HG03103 (cell line): ENCODE data around the gene SMNDC1.

ENCODE experiments used
- ATAC-seq: cut with Tn5 transposase; IDR thresholded peaks from one replicate; pipeline ENCODE4 v1.9.1; 2021; ENCODE audit warnings: low read depth; ENCODE audit not compliant: unreplicated experiment

The SMNDC1 gene

DNA sequence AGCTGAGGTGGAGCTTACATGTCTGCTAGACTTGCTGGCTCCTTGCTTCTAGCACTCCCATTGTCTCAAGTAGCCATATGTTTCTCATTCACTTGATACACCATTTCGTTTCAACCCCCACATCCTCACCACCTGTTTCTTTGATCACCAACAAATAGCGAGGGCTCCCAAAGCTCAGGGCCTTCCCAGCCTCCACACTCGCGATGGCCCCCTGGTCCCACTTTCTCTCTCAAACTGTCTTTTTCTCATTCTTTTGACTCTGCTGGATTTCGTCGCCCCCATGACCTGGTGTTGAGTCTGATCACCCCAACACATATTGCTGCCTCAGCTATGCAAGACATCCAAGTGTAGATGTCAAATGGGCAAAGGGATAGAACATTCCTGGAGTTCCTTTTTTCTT lies 26.0 kb upstream of the SMNDC1 start:
- no peak for ATAC-seq

- no peak for ATAC-seq
These were observed 22.7 kb upstream of the SMNDC1 start for GRCh38 chr10:110327262-110327914.

- ATAC-seq, result no peak
These were observed 21.8 kb upstream of the SMNDC1 start for GRCh38 chr10:110326351-110327032.

DNA sequence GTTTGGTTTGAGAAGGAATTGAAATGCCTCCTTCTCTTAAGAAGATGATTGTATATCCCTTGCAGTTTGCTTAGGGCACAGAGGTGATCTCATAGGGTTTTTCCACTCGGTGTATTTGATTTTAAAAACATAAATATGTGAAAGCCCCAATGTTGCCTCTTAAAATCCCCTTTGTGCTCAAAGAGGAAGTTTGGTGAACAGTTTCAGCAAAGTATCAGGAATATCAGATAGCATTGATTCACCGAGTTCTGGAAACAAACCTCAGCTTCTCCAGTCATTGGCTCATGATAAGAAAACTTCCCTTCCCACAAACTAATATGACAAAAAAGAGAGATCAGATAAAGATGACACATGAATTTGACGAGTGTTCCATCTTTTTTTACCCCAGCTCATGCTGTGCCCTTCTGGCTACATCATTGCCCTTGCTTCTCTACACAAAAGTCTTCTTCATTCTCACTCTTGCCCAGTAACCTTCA lies 20.1 kb upstream of the SMNDC1 start:
- ATAC-seq, result no peak

- ATAC-seq, result no peak
These were observed 19.6 kb upstream of the SMNDC1 start for GRCh38 chr10:110324201-110324804.

- no peak for ATAC-seq
These were observed 18.8 kb upstream of the SMNDC1 start for GRCh38 chr10:110323503-110323902.

DNA sequence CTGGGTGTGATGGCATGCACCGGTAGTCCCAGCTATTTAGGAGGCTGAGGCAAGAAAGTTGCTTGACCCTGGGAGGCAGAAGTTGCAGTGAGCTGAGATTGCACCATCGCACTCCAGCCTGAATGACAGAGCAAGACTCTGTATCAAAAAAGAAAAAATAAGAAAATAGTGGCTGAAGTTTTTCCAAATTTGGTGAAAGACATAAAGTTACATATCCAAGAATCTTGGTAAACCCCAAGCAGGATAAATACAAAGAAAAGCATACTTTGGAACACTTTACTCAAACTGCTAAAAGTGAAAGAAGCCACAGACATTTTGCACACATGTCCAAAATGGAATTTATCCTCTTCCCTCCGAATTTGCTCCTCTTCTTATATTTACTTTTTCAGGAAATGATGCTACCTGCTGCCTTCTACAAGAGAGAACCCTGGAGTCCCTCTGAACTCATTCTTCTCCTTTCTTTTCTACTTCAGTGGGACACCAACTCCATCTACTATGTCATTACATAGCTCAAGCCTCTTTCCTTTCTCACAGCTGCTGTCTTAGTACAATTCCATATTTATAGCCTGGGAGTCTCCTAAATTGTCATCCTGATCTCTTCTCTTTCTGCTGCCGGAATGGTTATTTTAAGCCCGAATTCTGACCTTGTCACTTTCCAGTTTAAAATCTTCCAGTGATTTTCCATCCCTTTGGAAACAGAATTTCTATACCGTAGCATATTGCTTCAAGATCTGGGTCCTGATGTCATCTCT lies 17.3 kb upstream of the SMNDC1 start:
- ATAC-seq, result no peak

DNA sequence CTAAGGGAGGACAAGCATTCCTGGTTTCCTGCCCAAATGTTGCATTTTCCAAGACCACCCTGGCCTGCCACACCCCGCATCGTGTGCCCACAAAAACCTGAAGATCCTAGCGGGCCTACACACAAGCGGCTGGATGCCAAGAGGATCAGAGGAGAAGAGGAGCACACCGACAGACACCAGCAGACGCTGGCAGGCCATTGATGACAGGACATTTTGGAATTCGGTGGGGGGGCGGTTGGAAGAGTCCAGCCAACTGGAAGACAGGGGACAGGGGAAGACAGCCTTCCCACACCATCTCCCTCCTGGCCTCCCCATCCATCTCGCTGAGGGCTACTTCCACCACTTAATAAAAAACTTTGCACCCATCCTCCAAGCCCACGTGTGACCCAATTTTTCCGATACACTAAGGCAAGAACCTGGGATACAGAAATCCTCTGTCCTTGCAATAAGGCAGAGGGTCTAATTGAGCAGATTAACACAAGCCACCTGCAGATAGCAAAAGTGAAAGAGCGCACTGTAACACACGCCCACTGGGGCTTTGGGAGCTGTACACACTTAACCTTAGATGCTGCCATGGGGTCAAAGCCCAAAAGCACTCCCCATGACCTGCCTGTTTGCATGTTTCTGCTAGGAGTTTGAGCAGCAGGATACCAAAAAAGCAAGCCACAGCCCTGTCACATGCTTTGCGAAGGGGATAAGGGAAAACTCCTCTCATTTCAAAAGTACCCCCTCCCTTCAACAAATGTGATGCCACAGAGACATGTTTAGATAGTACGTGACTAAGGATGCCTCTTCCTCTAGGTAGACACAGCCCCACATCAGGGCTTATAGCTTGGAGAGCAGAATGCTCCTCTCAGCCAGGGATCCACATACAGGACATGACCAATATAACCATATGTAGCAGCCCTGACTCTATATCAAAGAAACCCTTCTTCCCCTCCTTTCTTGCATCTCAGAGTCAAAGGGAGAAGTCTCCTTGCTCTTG lies 13.4 kb upstream of the SMNDC1 start:
- ATAC-seq, result no peak

DNA sequence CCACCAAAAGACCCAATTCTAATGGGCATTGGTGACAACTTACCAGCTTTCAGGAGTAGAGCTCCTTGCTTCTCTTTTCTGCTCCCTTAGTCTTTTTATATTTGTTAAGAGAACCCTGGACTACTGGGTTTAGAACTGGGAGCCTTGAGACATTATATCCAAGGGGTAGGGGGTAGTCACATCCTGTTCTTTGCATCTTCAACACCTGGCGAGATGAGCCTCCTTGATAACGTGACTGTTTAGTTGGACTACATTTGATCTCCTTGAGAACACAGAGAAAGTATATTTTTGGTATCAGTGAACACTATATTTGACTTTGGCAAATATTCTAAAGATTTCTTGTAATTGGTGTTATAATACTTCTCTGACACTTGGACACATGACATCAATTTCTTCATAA lies 9.0 kb upstream of the SMNDC1 start:
- ATAC-seq, result no peak

GRCh38 chr10:110312206-110312605 lies 7.5 kb upstream of the SMNDC1 start:
- no peak for ATAC-seq

DNA sequence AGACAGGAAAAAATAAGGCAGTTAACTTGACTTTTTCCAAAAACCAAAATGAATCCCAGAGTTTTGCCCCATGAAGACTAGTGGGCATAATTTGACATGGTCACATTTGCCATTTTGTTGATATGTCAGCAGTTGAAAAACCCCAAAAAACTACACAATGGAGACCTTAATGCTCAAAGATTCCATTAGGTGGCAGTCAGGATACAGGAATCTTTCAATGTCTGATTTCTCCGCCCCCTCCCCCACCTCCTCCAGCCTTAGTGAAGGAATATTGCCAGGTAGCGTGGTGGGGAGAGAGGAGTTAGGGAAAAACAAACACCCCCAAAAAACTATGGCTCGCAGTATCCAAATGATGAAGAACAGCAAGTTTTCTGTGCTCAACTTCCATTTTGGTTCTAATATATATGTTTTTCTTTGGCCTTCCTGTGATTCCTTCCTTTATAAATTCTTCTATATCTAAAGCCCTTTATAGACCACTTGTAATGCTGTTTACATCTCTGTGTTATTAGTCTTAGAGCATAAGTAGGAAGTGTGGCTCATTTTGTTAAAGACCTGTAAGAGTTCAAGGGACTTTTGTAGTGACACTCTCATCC lies 6.7 kb upstream of the SMNDC1 start:
- no peak for ATAC-seq

GRCh38 chr10:110310741-110311140 lies 6.0 kb upstream of the SMNDC1 start:
- no peak for ATAC-seq

DNA sequence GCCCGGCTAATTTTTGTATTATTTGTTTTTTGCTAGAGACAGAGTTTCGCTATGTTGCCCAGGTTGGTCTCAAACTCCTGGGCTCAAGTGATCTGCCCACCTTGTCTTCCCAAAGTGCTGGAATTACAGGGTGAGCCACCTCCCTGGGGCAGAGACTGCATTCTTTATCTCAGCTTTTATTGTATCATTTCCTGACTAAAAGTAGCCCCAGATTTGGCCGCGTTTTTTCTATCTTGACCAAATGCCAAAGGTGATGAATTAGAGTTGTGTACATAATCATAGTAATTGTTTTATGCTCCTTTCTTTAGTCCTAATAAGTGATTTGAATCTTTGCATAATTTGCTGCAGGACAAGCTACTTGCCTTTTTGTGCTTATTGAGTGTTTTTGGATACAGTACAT lies 3.1 kb upstream of the SMNDC1 start:
- ATAC-seq, result no peak

- ATAC-seq, result no peak
These were observed 1.7 kb upstream of the SMNDC1 start for GRCh38 chr10:110306452-110306768.

DNA sequence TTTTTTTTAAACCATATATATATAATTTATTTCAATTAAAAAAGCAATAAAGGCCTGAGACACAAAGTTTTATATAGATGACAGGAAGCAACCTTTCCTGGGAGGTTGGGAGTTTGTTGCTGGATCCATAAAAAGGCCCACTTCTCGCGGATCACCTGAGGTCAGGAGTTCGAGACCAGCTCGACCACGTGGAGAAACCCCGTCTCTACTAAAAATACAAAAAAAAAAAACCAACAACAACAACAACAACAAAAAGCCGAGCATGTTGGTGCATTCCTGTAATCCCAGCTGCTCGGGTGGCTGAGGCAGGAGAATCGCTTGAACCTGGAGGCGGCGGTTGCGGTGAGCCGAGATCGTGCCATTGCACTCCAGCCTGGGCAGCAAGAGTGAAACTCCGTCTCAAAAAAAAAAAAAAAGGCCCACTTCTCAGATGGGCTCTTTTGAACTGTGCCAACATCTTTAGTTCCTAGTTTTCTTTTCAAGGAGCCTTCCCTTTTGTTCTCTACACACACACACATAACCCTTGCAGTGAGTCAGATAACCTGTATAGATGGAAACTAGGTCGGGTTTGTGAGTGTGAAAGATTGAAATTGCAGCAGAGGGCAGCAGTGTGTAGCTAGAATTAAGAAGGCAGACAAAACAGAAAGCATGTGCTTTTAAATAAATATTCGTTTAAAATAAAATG lies 1.2 kb upstream of the SMNDC1 start:
- peak; percentile 54 for ATAC-seq

- peak; percentile 24 for ATAC-seq
These were observed 333 bp downstream of the SMNDC1 start for GRCh38 chr10:110304394-110304779.

GRCh38 chr10:110303681-110304080 lies 1.0 kb downstream of the SMNDC1 start:
- ATAC-seq, result no peak

DNA sequence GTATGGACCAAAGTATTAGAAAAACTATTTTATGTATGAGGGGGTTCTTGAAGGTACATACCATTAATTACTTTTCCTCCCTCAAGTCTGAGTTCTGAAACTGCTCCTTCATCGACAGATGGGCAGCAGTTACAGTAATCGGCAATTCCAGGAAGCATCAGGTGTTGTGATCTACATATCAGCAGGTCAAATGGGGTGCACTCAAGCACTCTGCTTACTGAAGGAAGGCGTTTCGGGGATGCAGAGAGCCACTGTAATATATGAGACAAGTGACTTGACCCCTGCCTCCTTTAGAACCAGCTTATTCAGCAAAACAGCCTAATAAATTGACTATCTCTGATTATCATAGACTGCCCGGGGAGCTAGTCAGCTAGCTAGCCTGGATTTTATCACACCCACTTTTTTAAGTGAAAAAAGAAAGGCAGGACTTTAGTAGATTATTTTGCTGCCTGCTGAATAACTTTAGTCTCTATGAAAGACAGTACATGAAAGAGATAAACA lies 4.2 kb downstream of the SMNDC1 start:
- no peak for ATAC-seq

GRCh38 chr10:110296966-110297365 lies 7.8 kb downstream of the SMNDC1 start:
- ATAC-seq, result no peak
